ENCODE data around the gene GPS1. TPM values are rescaled to one million over a fixed set of nuclear protein-coding genes. Genes with fewer than 3 reads are reported as not detected.

Gene GPS1
- total RNA-seq, 2 donors from 2014 or later, result 79.5 to 90.8 TPM

- H3K36me3 ChIP-seq, result peaks cover 98% of the 10 kb centered on the region
- DNase-seq (ENCODE audit: low spot score), result no peak
- H3K4me3 ChIP-seq, result no peak overlapping the region
- H3K27me3 ChIP-seq, result no peaks in the 10 kb centered on the region
- no peaks in the 10 kb centered on the region for H3K9me3 ChIP-seq
- H3K27ac ChIP-seq, result no peak overlapping the region
- no peaks in the 10 kb centered on the region for H3K4me1 ChIP-seq
- TF ChIP-seq CTCF (IDR thresholded peaks at IDR 0.05), result no peak
These were observed 34.5 kb downstream of the GPS1 start for GRCh38 chr17:82085931-82086764.

- no peaks in the 10 kb centered on the region for H3K4me1 ChIP-seq
- DNase-seq (ENCODE audit: low spot score), result no peak
- H3K36me3 ChIP-seq, result peaks cover 100% of the 10 kb centered on the region
- no peak overlapping the region for H3K27ac ChIP-seq
- no peak for TF ChIP-seq CTCF (IDR thresholded peaks at IDR 0.05)
- H3K4me3 ChIP-seq, result no peak overlapping the region
- H3K27me3 ChIP-seq, result no peaks in the 10 kb centered on the region
- H3K9me3 ChIP-seq, result no peaks in the 10 kb centered on the region
These were observed 35.5 kb downstream of the GPS1 start for GRCh38 chr17:82086941-82087906.

GRCh38 chr17:82087961-82088837 lies 36.5 kb downstream of the GPS1 start:
- Histone ChIP-seq H3K4me3 (no peak overlapping the region), H3K27ac (no peak overlapping the region), H3K4me1 (no peaks in the 10 kb centered on the region), H3K27me3 (no peaks in the 10 kb centered on the region), H3K9me3 (no peaks in the 10 kb centered on the region), H3K36me3 (peaks cover 100% of the 10 kb centered on the region)
- DNase-seq (ENCODE audit: low spot score), result no peak
- no peak for TF ChIP-seq CTCF (IDR thresholded peaks at IDR 0.05)

GRCh38 chr17:82088838-82089722 lies 37.4 kb downstream of the GPS1 start:
- H3K27me3 ChIP-seq, result no peaks in the 10 kb centered on the region
- no peaks in the 10 kb centered on the region for H3K9me3 ChIP-seq
- peaks cover 100% of the 10 kb centered on the region for H3K36me3 ChIP-seq
- no peak overlapping the region for H3K4me3 ChIP-seq
- no peak overlapping the region for H3K27ac ChIP-seq
- no peaks in the 10 kb centered on the region for H3K4me1 ChIP-seq
- no peak for TF ChIP-seq CTCF (IDR thresholded peaks at IDR 0.05)
- no peak for DNase-seq (ENCODE audit: low spot score)
